GM19035 (cell line): Measurements from ENCODE around the gene SMYD3.

Experiments used
- ATAC-seq: cut with Tn5 transposase; IDR thresholded peaks from one replicate; pipeline ENCODE4 v1.9.1; 2021; ENCODE audit not compliant: unreplicated experiment

SMYD3 gene

DNA sequence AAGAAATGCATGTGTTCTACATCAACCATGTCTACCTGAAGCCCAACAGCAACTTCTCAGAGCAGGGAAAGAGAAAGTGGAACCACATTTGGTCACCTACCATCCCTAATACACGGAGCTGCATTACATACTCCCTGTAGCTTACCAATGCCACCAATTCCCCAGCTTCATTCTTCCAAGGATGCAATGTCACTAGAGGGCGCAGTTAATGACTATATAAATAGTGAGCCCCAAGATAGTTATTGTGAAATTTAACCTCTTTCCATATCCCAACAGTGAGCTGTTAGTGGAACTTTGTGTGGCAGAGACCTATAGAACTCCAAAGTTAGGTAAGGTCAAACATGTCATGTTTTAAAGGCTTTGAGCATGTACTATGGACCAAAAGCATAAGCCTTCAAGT lies 618.3 kb downstream of the SMYD3 start:
- ATAC-seq = no peak

DNA sequence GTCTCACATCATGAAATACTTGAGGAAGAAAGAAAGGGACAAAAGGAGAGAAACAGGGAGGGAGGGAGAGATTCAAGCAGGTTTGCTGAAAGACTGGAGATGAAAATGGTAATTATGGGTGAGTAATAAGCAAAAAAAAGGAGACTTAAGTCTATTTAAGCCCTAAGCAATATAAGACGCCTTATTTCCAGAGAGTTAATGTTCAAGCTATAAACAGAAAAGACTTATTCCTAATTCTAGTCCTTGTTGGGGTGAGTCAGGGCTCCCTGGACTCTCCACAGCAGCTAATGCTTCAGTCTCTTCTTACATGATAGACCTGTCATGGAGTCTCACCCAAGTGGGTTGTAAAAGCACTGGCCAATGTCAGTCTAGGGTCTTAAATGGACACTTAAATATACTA lies 619.2 kb downstream of the SMYD3 start:
- ATAC-seq = no peak

DNA sequence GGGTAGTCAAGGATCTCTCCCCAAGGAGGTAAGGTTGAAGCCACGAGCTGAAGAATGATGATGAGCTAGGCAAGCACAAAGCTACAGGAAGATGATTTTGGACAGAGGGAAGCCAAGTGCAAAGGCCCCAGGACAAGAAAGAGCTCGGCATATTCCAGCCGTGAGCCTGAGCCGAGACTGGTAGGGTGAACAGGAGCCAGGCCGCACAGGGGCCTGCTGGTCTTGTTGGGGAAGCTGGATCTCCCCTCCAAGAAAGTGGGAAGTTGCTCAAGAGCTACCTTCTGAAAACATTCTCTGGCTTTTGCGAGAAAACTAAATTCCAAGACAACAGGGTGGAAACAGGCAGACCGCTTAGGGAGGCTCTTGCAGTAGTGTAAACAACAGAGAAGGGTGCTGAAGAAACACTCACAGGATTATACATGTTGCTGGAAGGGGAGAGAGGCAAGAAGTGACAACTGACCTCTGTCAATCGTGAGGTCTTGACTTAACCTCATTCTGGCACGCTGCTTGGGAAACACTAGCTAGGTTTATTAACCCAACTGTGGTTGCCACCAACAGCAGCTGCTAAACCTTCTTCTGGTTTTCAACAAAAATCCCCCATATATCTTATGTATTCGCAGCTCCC lies 625.2 kb downstream of the SMYD3 start:
- ATAC-seq = no peak

DNA sequence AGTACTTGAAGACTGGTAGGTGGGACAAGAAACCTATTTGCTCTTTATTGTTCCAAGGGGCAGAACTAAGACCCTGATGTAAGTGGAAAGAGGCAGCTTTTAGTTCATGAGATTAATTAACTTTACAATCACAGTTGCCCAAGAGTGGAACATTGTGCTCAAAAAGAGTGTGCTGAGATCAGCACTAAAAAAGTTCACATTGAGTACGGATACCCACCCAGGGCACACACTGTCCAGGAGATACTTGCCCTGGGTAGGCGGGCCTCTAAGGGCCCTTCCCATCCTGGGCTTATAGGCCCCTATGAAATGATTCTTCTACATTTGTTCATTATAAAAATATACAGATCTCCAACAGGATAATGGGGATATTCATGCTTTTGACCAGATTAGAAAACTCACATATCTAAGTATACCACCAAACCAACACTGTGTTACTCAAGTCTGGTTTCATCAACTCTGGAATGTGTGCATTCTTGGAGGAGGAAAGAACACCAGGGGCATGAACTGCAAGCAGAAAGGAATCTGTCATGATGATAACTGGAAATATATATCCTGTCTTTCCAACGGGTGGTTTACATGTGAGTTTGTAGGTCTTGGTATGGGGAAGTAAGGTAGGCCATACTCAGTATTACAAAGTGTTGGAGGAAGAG lies 626.2 kb downstream of the SMYD3 start:
- no peak for ATAC-seq

DNA sequence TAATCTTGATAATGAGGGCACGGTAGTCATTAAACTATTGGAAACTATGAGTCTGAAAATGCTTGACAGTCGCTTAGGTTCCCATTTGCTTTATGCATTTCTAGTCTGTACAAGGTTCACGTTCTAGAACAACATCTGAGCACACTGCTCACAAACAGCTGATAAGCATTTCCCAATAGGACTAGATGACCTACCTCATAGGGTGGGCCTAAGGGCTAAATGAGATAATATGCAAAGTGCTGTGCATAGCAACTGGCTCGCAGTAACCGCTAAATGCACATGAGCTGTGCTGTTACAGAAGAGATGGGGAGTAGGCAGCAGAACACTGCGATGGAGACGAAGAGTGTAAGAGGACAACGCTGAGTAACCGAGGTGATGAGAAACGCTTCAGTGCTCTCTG lies 628.0 kb downstream of the SMYD3 start:
- ATAC-seq = no peak

DNA sequence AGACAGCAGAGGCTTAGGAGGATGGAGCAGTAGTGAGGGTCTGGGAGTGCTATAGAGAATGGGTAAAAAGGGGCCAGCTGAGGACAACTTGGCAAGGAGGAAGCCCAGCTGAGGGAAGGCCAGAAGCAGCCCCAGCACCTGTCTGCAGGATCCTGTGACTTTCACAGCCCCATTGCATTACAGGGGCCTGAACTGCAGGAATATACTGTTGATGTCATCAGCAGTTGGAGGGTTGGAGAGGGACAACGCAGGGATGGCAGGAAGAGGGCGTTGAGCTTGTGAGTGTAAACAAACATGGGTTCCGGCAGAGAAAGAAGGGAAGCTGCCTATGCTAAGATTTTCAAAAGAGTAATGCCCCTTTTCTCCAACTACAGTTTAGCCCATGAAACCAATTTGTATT lies 628.5 kb downstream of the SMYD3 start:
- ATAC-seq = no peak

DNA sequence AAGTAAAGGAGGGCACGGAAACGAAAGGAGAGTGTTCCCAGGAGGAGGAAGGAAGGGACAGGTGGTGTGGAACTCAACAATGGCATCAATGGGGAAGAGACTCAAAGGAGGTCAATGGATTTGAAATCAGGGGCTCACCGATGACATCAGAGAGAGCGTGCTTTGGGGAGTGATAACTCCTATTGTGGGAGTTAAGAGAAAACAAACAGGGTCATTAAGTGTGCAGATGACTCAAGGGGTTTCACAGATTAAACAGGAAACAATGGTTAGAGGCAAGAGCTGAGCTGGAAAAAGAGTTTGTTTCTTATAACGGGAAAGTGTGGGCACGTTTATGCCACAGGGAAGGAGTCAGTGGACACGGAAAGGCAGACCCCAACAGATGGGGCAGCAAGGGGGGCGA lies 629.1 kb downstream of the SMYD3 start:
- ATAC-seq = no peak

DNA sequence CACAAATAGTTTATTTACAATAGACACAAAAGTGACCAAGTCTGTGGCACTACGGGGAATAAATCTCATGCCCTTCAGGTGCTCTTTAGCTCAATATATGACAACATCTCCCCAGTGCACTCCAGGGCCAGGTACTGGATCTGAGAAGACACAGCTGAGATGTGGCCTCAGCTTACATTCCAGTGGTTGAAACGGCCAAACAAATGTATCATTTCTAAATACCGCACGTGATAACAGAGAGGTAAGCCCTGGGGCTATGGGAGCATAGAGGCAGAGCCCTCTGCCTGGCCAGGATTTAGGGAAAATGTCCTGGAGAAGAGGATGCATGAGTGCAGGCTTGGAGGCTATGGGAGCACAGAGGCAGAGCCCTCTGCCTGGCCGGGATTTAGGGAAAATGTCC lies 630.5 kb downstream of the SMYD3 start:
- ATAC-seq = no peak

DNA sequence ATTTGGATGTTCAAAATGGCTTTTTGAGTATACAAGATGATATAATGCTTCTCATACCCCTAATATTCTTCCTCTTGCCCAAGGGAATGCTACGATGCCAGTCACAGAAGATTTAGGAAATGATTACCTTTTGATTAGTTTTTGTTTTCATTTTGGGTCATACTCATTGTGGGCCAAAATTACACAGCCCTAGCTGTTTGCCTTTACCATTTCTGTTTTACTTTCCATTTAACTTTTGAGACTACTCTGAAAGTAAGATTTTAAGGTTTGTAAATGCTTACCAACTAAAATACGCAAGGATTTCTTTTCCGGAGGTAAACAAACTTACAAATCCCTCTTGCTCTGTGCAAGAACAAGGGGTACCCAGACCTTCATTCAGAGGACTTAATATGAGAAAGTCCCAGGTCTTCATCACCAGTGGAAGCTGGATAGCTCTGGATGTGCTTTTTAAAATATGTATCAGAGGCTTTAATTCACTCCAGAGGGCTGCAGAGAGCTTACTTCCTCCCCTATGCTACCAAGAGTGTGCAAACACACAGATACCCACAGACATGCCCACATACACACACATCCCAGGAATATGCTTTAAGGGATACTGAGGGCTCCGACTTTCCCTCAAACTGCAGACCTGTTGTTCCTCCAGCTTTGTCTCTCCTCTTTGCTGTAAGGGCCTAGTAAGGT lies 631.4 kb downstream of the SMYD3 start:
- ATAC-seq = no peak

DNA sequence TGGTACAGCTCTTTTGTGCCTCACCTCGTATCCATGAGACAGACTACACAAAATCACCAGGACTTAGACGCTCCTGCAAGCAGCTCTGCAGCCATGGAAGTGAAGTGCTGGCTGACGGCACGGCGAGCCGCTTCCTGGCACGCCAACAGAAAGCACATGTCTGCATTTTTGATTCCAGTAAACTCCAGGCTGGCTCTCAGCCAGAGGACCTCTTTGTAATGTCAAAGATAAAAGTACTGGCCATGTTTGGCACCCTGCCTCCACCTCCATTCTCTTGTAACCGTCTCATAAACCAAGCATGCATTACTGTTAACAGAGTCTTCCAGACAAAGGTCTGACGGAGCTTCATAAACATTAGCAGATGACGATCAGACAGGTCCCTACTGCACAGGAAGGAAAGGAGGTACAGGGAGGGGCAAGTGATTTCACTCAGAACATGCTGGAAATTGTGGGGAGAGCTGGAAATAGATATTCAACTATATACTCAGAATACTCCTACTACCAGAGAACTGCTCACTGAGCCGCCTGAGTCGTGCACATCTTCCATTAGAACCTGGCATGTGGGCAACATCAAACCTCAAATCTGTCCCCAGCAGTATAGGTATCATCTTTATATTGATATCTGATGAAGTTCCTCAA lies 632.0 kb downstream of the SMYD3 start:
- ATAC-seq = no peak

DNA sequence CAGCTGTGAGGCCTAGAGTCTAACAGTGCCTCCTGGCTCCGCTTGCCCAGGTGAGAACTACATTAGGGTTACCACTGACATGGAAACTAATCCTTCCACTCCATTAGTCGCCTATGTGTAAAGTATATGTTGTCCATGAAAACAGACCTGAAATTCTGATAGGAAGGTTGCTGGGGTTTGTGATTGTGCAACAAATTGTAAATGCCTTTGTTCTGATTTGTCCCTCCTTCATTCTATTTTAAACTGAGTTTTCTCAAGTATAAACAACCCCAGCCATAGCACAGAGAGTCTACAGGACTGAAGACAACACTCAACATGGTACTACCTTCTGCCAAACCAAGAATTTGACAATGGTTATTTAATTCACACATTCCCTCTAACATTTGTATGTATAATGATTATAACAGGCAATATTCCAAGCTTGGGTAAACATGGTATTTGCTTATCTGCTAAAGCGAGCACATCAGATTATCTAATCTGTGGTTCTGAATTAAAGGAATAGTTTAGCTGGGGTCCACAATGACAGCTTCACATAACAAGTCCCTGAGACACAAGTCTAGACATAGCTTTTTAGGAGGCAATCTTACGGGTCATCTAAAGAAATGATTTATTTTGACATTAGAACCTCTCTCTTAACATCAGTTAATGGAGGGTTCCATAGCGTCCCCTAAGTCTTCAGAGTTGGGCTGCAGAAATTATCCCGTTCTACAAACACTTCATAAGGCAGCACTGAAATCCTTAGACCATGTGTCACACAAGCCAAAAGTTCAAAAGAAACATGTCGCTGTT lies 633.0 kb downstream of the SMYD3 start:
- no peak for ATAC-seq

DNA sequence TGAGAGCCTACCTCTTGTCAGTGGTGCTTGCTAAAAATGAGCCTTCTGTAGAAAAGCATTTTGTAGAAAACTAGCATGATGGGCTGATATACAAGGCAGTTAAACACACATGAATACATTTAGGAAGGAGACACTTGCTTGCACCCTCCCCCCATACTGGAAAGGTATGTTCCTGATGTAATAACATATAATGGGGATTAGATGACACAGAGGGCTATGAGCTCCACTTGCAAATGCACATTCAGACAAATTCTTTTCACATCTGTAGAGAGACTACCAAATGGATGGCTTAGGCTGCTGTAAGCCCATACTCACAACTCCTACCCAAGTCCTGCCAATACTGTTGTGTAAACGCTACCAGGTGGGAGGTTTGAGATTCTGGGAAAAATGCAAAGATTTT lies 634.0 kb downstream of the SMYD3 start:
- no peak for ATAC-seq

DNA sequence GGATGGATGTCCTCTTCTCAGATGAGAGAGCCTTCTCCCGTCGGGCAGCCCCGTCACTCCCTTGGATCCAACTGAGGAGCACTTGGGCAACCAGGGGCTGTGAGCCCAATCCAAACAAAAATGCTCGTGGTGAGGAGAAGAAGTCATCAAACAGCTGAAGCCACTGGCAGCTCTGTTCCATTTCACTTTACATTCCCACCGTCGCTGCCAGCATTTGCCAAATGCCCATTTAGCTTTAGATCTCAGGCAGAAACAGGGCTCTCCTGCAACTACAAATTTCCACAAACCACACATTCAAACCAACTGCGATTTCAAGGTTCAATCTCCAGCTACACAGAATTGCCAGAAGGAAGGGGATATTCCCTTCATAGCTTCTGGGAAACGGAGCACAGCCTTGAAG lies 634.6 kb downstream of the SMYD3 start:
- ATAC-seq = no peak

DNA sequence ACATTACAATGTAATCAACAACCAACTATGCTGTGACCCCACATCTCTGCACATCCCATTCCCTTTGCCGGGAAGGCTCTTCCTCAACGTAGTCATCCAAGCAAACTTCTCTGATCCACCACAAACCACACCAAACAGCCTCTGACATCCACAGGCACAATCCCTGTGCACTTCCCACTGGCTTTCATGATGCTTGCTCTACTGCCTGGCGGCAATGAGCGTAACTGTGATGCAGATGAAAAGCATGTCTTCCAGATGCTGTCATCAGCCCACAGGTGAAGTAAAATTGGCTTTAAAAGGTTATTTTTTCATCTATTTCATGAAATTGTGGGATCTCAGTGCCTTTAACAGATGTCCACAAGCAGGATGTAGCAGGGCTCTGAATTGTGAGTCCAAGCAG lies 635.2 kb downstream of the SMYD3 start:
- ATAC-seq = no peak

DNA sequence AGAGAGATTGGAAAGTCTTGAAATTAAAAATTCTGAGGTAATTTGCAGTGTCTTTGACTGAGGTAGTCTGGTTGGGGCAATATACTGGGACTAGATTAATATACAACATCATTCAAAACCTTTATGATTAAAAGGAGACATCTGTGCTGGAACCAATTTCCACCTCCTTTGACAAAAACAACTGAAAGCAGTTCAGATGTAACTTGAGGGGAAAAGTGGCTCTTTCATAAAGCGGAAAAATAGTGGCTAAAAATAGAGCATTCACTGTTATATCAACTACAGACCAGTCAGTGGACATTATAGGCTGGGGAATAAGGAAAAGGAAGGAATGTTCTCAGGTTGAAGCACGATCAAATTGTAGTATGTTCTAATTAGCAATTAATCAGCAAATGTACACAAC lies 635.9 kb downstream of the SMYD3 start:
- ATAC-seq = no peak

DNA sequence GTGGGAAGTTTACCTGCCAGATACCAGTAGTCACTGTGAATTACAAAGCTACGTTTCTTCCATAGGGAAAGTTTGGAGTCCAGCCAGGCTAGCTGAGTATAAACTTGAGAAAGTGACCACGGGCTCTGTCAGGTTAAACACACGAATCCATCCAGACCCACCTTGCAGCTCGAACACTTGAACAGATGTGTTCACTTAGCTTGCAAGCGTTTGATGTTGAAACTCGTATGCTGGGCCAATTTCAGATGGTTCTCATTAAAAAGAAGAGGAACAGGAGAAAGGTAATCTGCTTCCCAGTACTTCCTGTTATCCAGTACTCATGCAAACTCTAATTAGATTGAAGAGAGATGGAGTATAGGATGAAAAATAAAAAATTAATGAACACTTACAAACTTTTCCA lies 636.4 kb downstream of the SMYD3 start:
- ATAC-seq = no peak

DNA sequence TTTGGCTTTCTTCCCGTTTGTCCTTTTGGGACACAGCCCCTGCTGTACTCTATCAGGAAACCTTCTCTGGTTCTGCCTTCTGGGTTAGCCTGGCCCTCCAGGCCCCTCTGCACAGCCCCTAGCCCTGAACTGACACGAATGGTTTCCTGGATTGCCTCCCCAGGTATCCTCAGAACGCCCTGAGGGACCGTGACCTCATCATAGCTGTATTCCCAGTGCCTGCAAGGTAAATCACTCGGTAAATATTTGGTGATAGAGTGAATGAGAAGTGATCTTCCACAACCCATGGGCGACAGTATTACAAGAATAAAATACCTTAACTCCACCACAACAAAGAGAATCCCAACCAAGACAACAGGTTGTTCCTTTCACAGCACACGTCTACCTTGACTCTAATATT lies 637.2 kb downstream of the SMYD3 start:
- no peak for ATAC-seq

DNA sequence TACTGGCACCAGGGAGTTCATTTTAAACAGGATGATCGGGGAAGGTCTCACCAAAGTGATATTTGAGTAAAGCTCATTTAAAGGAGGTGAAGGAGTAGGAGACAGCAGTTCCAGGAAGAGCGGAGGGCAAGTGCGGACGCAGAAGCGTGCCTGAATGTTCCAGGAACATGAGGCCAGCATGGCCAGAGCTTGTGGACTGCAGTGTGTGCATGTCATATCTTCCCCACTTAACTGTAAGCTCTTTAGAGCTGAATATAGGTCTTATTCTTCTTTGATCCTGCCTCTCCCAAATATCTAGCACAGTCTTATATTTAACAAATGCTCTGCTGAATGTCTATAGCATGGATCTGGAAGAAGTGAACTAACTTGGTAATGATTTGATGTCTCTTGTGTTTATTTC lies 639.3 kb downstream of the SMYD3 start:
- no peak for ATAC-seq

DNA sequence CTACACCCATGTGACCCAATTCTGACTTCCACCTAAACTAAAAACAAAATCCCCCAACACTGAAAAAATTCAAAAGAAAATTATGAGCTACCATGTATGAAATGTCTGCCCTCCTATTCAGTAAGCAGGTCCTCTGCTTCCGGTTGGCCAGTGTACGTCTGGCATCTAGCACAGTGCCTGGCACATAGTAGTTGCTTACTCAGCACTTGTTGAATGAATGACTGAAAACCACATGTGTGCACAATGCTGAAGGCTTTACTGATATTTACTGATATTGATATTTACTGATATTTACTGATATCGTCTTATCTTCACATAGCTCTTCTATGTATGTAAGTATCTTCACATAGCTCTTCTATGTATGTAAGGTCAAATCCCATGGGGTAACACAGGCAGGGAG lies 642.2 kb downstream of the SMYD3 start:
- ATAC-seq = no peak

DNA sequence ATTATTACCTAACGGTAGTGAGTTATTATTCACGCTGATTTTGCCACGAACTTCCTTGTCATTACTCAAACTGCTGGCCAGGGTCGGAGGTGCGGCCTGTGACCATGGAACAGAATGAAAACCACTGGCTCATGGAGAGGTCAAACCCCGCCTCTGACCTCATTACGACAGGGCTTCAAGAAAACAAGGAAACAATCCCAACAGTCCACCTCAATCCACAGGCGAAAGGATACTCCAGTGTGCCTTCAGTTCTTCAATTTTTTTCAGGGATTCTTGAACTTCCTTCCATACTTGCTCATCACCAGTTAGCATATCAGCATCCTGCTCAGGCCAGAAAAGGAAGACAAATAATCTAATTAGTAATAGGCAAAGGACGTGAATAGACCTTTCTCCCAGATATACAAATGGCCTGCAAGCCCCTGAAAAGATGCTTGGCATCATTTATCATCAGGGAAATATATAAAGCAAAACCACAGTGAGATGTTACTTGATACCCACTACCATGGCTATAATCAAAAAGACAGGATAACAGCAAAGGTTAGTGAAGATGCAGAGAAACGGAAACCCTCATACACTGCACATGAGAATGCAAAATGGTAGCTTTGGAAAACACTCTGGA lies 643.4 kb downstream of the SMYD3 start:
- no peak for ATAC-seq
